HFFc6 (cell line): ENCODE data around the gene ARHGEF38. TPM values are rescaled to one million over a fixed set of nuclear protein-coding genes. Genes with fewer than 3 reads are reported as not detected.

ENCODE experiments used
- DNase-seq: peaks from one replicate; pipeline ENCODE4 v3.0.0-alpha.2; 2018
- H3K27ac Mint-ChIP-seq: 2 replicates; pipeline ENCODE4 v1.8.0; 2020; ENCODE audit warnings: mild to moderate bottlenecking, mixed read lengths
- H3K27me3 Mint-ChIP-seq: 2 replicates; pipeline ENCODE4 v1.8.0; 2021; ENCODE audit warnings: mild to moderate bottlenecking, moderate library complexity, mixed read lengths; ENCODE audit not compliant: insufficient read depth
- H3K36me3 Mint-ChIP-seq: 2 replicates; pipeline ENCODE4 v1.8.0; 2021; ENCODE audit warnings: low read depth, mixed read lengths
- H3K4me1 Mint-ChIP-seq: 2 replicates; pipeline ENCODE4 v1.8.0; 2020; ENCODE audit warnings: low read depth, mixed read lengths
- H3K4me3 Mint-ChIP-seq: 2 replicates; pipeline ENCODE4 v1.8.0; 2020; ENCODE audit warnings: mild to moderate bottlenecking, moderate library complexity, mixed read lengths
- H3K9me3 Mint-ChIP-seq: 2 replicates; pipeline ENCODE4 v1.8.0; 2020; ENCODE audit warnings: mild to moderate bottlenecking, mixed read lengths
- CTCF ChIP-seq: fragments of 200-600 bp; sonication (generic); IDR thresholded peaks from 2 replicates; pipeline ENCODE4 v1.5.0; 2021; ENCODE audit warnings: antibody characterized with exemption, mild to moderate bottlenecking
- total RNA-seq, 6 experiments: library from RNA; stranded (reverse); fragmentation: NEBNext Ultra II Directional; extraction: Animal tissue kit (Norgen Biotek cat#: 25700); gene quantifications; 2 replicates in 1 of 6; 3 replicates in 5 of 6; pipeline ENCODE4 v1.2.3, GENCODE V29; 2021

Gene ARHGEF38
- total RNA-seq, 6 experiments from 2014 or later = not detected

- Mint-ChIP-seq H3K4me3 (no peak overlapping the region), H3K4me1 (peaks cover 4% of the 10 kb centered on the region; the same call in 1 of the 2 replicates), H3K27ac (no peak overlapping the region), H3K27me3 (no peaks in the 10 kb centered on the region), H3K9me3 (no peaks in the 10 kb centered on the region), H3K36me3 (no peaks in the 10 kb centered on the region)
- DNase-seq = no peak
- TF ChIP-seq CTCF = no peak
Measured at GRCh38 chr4:105546086-105546485, 6.3 kb upstream of the ARHGEF38 start.

GRCh38 chr4:105547769-105548168 lies 4.7 kb upstream of the ARHGEF38 start:
- no peaks in the 10 kb centered on the region for H3K27me3 Mint-ChIP-seq
- no peak for TF ChIP-seq CTCF
- no peaks in the 10 kb centered on the region for H3K36me3 Mint-ChIP-seq

GRCh38 chr4:105548483-105548882 lies 3.9 kb upstream of the ARHGEF38 start:
- DNase-seq = no peak
- Mint-ChIP-seq H3K4me1 (peaks cover 4% of the 10 kb centered on the region; the same call in 1 of the 2 replicates), H3K27ac (no peak overlapping the region)

More at GRCh38 chr4:105547769-105548168, 4.7 kb upstream of the ARHGEF38 start:
- Mint-ChIP-seq H3K27ac (no peak overlapping the region), H3K4me3 (no peak overlapping the region), H3K4me1 (peaks cover 4% of the 10 kb centered on the region; the same call in 1 of the 2 replicates), H3K9me3 (no peaks in the 10 kb centered on the region)
- DNase-seq = no peak

GRCh38 chr4:105550641-105551040 lies 1.8 kb upstream of the ARHGEF38 start:
- no peak for DNase-seq
- Mint-ChIP-seq H3K36me3 (no peaks in the 10 kb centered on the region), H3K4me3 (no peak overlapping the region), H3K9me3 (no peaks in the 10 kb centered on the region), H3K27ac (no peak overlapping the region), H3K4me1 (peaks cover 4% of the 10 kb centered on the region; the same call in 1 of the 2 replicates), H3K27me3 (no peaks in the 10 kb centered on the region)
- TF ChIP-seq CTCF = no peak

More at GRCh38 chr4:105548483-105548882, 3.9 kb upstream of the ARHGEF38 start:
- Mint-ChIP-seq H3K27me3 (no peaks in the 10 kb centered on the region), H3K36me3 (no peaks in the 10 kb centered on the region), H3K9me3 (no peaks in the 10 kb centered on the region), H3K4me3 (no peak overlapping the region)
- TF ChIP-seq CTCF = no peak

- Mint-ChIP-seq H3K4me3 (no peak overlapping the region), H3K27ac (no peak overlapping the region)
Measured at GRCh38 chr4:105555409-105555808, 3.0 kb downstream of the ARHGEF38 start.

More at GRCh38 chr4:105555409-105555808, 3.0 kb downstream of the ARHGEF38 start:
- no peaks in the 10 kb centered on the region for H3K36me3 Mint-ChIP-seq
- no peak for DNase-seq
- TF ChIP-seq CTCF = no peak
- no peaks in the 10 kb centered on the region for H3K4me1 Mint-ChIP-seq
- H3K27me3 Mint-ChIP-seq = peaks cover 8% of the 10 kb centered on the region; the same call in 1 of the 2 replicates
- H3K9me3 Mint-ChIP-seq = no peaks in the 10 kb centered on the region
